BLaER1 treated with 17β-estradiol and CSF1 and Interleukin-3, amounts not matched to agents 10 nM and 100 nM (cell line): ENCODE measurements around the gene ETFBKMT.

Experiments
- H3K27ac ChIP-seq, 11 experiments: shearing (Covaris generic); formaldehyde crosslinking; 2 replicates each; pipeline ENCODE4 v1.8.1; 2022
- H3K27me3 ChIP-seq, 11 experiments: shearing (Covaris generic); formaldehyde crosslinking; 2 replicates each; pipeline ENCODE4 v1.8.1; 2022
- H3K36me3 ChIP-seq, 11 experiments: shearing (Covaris generic); formaldehyde crosslinking; 2 replicates each; pipeline ENCODE4 v1.8.1; 2022
- H3K4me1 ChIP-seq, 10 experiments: shearing (Covaris generic); formaldehyde crosslinking; 2 replicates each; pipeline ENCODE4 v1.8.1; 2022
- H3K4me2 ChIP-seq, 11 experiments: shearing (Covaris generic); formaldehyde crosslinking; 2 replicates each; pipeline ENCODE4 v1.8.1; 2022
- H3K4me3 ChIP-seq, 10 experiments: shearing (Covaris generic); formaldehyde crosslinking; 2 replicates each; pipeline ENCODE4 v1.8.1; 2022
- H3K9ac ChIP-seq, 11 experiments: shearing (Covaris generic); formaldehyde crosslinking; 2 replicates each; pipeline ENCODE4 v1.8.1; 2022
- H3K9me3 ChIP-seq, 11 experiments: shearing (Covaris generic); formaldehyde crosslinking; replicated peaks in 1 of 11; 2 replicates each; pipeline ENCODE4 v1.8.1; 2022
- H4K20me1 ChIP-seq, 11 experiments: shearing (Covaris generic); formaldehyde crosslinking; 2 replicates each; pipeline ENCODE4 v1.8.1; 2022
- Cebpa-rat ChIP-seq, 11 experiments: shearing (Covaris generic); IDR thresholded peaks; 2 replicates each; pipeline ENCODE4 v1.8.1; 2022

Gene ETFBKMT

GRCh38 chr12:31629756-31630732 lies 29.4 kb upstream of the ETFBKMT start:
- no peak for TF ChIP-seq Cebpa-rat (IDR thresholded peaks at IDR 0.05)
- no peak overlapping the region for H3K27ac ChIP-seq
- H3K27me3 ChIP-seq, result no peaks in the 10 kb centered on the region
- no peak overlapping the region for H3K4me2 ChIP-seq
- peaks cover 0 to 6% (median 0%) of the 10 kb centered on the region in 10 experiments; a peak in 2 of 20 replicates for H3K4me1 ChIP-seq
- no peaks in the 10 kb centered on the region for H4K20me1 ChIP-seq
- H3K36me3 ChIP-seq, result no peaks in the 10 kb centered on the region
- no peak overlapping the region for H3K9ac ChIP-seq
- peaks cover 0 to 5% (median 0%) of the 10 kb centered on the region in 11 experiments; a peak in 4 of 22 replicates for H3K9me3 ChIP-seq
- H3K4me3 ChIP-seq, result no peak overlapping the region

GRCh38 chr12:31631023-31631724 lies 28.3 kb upstream of the ETFBKMT start:
- Histone ChIP-seq H3K4me2 (no peak overlapping the region), H3K36me3 (no peaks in the 10 kb centered on the region), H3K27ac (no peak overlapping the region), H3K4me3 (no peak overlapping the region), H3K4me1 (peaks cover 0 to 11% (median 3%) of the 10 kb centered on the region in 10 experiments; a peak in 12 of 20 replicates), H3K9me3 (peaks cover 0 to 5% (median 0%) of the 10 kb centered on the region in 11 experiments; a peak in 4 of 22 replicates), H4K20me1 (no peaks in the 10 kb centered on the region), H3K27me3 (no peaks in the 10 kb centered on the region), H3K9ac (no peak overlapping the region)
- TF ChIP-seq Cebpa-rat (IDR thresholded peaks at IDR 0.05), result no peak

- no peaks in the 10 kb centered on the region for H4K20me1 ChIP-seq
- no peak for TF ChIP-seq Cebpa-rat (IDR thresholded peaks at IDR 0.05)
- H3K27me3 ChIP-seq, result no peaks in the 10 kb centered on the region
- H3K27ac ChIP-seq, result no peak overlapping the region
- H3K9ac ChIP-seq, result no peak overlapping the region
- H3K4me1 ChIP-seq, result peaks cover 0 to 15% (median 7%) of the 10 kb centered on the region in 10 experiments; a peak in 13 of 20 replicates
- no peaks in the 10 kb centered on the region for H3K9me3 ChIP-seq
- 0 out of 22 replicates have a peak overlapping the region, but pooled peaks of 1 of the 11 experiments have one; percentile 19 for H3K4me2 ChIP-seq
- H3K36me3 ChIP-seq, result no peaks in the 10 kb centered on the region
- no peak overlapping the region for H3K4me3 ChIP-seq
Measured at GRCh38 chr12:31631809-31632208, 27.7 kb upstream of the ETFBKMT start.

- Histone ChIP-seq H3K36me3 (no peaks in the 10 kb centered on the region), H3K27ac (no peak overlapping the region), H3K9ac (no peak overlapping the region), H3K4me1 (peaks cover 0 to 22% (median 11%) of the 10 kb centered on the region in 10 experiments; a peak in 14 of 20 replicates), H3K4me2 (no peak overlapping the region), H4K20me1 (no peaks in the 10 kb centered on the region), H3K9me3 (no peaks in the 10 kb centered on the region), H3K27me3 (no peaks in the 10 kb centered on the region), H3K4me3 (no peak overlapping the region)
- peak in 2 of 11 experiments; percentile 37 to 48; a peak in 2 of 22 replicates for TF ChIP-seq Cebpa-rat (IDR thresholded peaks at IDR 0.05)
Measured at GRCh38 chr12:31633464-31633863, 26.0 kb upstream of the ETFBKMT start.

GRCh38 chr12:31634620-31635019 lies 24.9 kb upstream of the ETFBKMT start:
- H3K4me2 ChIP-seq, result no peak overlapping the region
- peaks cover 0 to 22% (median 11%) of the 10 kb centered on the region in 10 experiments; a peak in 14 of 20 replicates for H3K4me1 ChIP-seq
- no peaks in the 10 kb centered on the region for H3K27me3 ChIP-seq
- no peaks in the 10 kb centered on the region for H4K20me1 ChIP-seq
- no peak overlapping the region for H3K9ac ChIP-seq
- H3K36me3 ChIP-seq, result no peaks in the 10 kb centered on the region
- no peaks in the 10 kb centered on the region for H3K9me3 ChIP-seq
- no peak overlapping the region for H3K4me3 ChIP-seq
- H3K27ac ChIP-seq, result no peak overlapping the region
- TF ChIP-seq Cebpa-rat (IDR thresholded peaks at IDR 0.05), result no peak

- Histone ChIP-seq H3K36me3 (no peaks in the 10 kb centered on the region), H3K27ac (no peak overlapping the region), H3K4me1 (peaks cover 0 to 25% (median 14%) of the 10 kb centered on the region in 10 experiments; a peak in 14 of 20 replicates), H3K4me2 (no peak overlapping the region), H3K9ac (no peak overlapping the region), H3K4me3 (no peak overlapping the region), H3K9me3 (no peaks in the 10 kb centered on the region), H3K27me3 (no peaks in the 10 kb centered on the region), H4K20me1 (no peaks in the 10 kb centered on the region)
- no peak for TF ChIP-seq Cebpa-rat (IDR thresholded peaks at IDR 0.05)
Measured at GRCh38 chr12:31641509-31642090, 17.9 kb upstream of the ETFBKMT start.

- Histone ChIP-seq H3K36me3 (no peaks in the 10 kb centered on the region), H3K4me3 (no peak overlapping the region), H3K9me3 (no peaks in the 10 kb centered on the region), H3K4me1 (peaks cover 0 to 24% (median 10%) of the 10 kb centered on the region in 10 experiments; a peak in 12 of 20 replicates), H4K20me1 (no peaks in the 10 kb centered on the region), H3K9ac (no peak overlapping the region), H3K27me3 (no peaks in the 10 kb centered on the region), H3K4me2 (no peak overlapping the region), H3K27ac (no peak overlapping the region)
- TF ChIP-seq Cebpa-rat (IDR thresholded peaks at IDR 0.05), result no peak
Measured at GRCh38 chr12:31644536-31644935, 15.0 kb upstream of the ETFBKMT start.

- Histone ChIP-seq H3K4me1 (peaks cover 0 to 24% (median 10%) of the 10 kb centered on the region in 10 experiments; a peak in 12 of 20 replicates), H3K27ac (peak overlapping the region in 1 of 11 experiments; percentile 49; a peak in 2 of 22 replicates), H3K4me2 (peak overlapping the region in 5 of 11 experiments; percentile 0 to 52 (median 11); a peak in 4 of 22 replicates), H3K27me3 (no peaks in the 10 kb centered on the region), H3K4me3 (no peak overlapping the region), H3K36me3 (no peaks in the 10 kb centered on the region), H3K9me3 (no peaks in the 10 kb centered on the region), H3K9ac (no peak overlapping the region), H4K20me1 (no peaks in the 10 kb centered on the region)
- TF ChIP-seq Cebpa-rat (IDR thresholded peaks at IDR 0.05), result no peak
Measured at GRCh38 chr12:31645924-31646323, 13.6 kb upstream of the ETFBKMT start.
